NCI-H510A treated with DMSO at 0.1 percent for 48 hours (cell line): Measurements from ENCODE around the gene MRPL54.

Experiments used
- DNase-seq: peaks from one replicate; lab custom pipeline; 2025; lab: John Stamatoyannopoulos, UW

The MRPL54 gene

DNA sequence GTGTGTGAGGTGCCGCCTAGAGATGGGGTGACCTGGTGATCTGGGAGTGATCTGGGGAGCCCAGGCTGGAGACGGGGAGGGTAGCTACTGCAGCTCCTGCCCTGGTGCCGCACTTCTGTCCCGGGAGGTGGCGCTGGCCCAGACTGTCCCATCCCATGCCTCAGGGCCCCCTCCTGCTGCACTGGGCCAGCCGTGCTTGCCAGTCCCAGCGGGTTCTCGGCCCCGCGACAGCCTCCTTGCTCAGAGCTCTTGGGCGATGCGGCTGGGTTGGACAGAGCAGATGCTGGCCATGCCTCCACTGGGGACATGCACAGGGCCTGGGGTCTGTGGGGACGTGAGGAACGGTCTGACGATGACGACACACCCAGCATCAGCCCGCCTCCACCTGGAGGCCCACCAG, 7.0 kb downstream of the MRPL54 start:
- no peak for DNase-seq

DNA sequence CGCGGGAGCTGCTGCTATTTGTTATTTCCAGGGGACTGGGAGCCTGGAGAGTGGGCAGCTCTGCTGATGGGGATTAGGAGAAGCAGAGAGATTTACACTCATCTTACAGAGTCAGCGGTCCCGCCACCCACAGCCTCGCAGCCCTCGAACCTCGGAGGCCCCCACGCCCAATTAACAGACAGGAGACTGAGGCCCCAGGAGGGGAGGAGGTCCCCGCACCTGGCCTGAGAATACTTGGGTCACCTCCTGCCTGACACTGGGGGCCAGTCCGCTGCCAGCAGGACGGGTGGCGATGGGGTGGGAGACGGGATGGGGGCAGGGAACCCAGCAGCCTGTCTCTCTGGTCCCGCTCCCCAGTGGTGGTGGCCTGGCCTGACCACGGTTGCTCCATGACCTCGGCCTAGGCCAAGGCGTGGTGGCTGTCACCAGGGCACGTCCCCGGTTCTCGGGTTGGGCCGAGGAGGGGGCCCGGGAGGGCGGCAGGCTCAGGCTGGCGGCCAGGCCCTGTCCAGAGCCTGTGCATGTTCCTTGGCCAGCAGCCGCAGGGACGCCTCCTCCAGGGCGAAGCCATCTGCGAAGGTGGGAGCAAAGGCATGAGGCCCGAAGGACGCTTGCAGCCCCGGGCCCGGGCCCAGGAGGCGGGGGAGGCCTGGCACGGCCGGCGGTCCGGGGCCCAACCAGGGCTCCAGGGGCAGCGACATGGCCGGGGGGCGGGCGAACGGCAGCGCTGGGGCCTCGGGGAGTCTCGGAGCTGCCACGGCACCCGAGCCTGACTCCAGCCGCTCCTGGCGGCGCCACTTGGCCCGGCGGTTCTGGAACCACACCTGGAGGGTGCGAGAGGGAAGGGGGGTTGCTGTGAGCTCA, 7.9 kb downstream of the MRPL54 start:
- no peak for DNase-seq

DNA sequence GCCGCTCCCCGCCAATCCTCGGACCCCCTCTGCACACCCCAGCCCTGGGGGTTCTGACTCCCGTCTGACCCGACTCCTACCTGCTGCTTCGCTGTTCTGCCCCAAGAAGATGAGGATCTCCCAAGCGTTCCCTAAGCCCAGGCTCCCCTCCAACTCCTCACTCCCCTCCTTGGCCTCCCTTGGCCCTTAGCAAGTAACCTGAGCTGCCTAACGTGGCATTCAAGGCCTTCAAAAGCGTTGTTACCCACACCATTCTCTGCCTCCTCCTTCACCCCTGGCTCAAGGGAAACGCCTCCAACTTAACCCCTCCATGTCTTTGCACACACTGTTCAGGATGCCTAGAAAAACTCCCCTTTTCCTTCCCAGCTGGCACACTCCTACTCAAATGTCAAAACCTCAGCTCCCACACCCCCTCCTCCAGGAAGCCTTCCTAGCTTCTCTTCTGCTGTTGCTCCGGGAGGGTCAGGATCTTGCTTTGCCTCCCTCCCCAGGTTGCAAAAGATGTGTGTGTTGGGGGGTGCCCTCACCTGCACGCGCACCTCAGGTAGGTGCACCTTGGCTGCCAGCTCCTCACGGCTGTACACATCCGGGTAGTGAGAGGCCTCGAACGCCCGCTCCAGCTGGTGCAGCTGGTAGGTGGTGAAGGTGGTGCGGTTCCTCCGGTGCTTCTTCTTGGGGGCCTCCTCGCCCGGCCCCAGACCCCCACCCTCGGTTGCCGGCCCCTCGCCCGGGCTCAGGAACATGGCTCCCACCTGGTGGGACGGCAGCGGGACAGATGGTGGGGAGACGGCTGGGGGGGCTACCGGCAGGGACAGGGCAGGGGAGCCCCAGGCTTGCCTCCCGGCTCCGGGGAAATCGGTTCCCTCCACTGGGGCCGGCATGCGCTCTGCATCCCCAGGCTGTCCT, 8.8 kb downstream of the MRPL54 start:
- DNase-seq: no peak

DNA sequence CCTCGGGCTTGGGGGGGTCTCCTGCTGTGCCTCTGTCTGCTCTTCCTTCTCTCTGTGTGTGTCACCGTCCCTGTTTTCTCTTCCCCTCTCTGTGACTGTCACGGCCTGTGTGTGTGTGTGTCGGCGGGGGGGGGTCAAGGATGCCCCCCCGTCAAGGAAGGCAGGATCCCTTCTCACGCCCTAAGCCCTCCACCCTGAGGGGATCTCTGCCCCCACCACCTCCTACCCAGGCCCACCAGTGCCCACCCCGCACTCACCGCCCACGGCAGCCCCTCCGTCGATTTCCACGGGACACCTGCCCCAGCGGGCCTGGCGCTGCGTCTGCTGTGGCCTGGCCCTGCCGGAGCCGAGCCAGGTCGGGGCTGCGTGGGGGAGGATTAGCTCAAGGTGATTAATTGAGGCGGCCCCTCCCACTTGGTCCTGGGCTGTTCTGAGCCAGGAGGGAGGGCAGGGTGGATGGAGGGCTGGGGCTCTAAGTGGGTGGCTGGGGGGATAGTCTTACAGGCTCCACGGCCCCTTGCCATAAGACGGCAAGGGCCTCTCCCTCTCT, 9.5 kb downstream of the MRPL54 start, which contains the start of gene RAX2:
RAX2 (minus strand) TSS at position 323 of the 550 bp plus-strand sequence. CDS start 486 bp downstream, outside the sequence.
- DNase-seq: no peak

DNA sequence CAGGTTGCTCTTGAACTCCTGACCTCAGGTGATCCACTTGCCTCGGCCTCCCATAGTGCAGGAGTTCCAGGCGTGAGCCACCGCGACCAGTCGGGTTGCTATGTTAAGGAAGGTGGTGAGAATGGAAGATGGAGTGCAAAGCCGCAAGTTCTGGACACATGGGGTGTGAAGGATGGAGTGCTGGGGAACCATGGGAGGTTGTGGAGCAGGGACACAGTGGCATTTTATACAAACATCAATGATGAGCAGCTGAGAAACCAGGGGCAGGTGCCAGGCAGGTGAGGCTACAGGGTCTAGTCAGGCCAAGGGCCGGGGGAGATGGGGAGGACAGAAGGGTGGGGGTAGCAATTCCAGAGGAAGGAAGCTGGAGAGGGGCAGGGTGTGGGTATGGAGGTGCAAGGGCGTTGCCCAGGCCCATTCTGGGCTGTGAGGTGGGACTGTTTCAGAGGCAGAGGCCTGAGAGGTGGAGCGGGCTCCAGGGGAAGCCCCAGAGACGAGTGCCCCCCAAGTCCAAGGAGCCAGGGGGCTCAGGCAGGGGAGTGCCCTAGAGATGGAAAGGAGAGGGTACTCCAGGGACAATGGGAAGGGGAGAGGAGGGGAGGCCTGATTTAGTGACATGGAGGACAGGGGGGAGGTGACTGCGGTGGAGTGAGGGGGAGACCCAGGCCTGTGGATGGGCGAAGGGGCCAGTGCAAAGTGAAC, 11.5 kb downstream of the MRPL54 start:
- DNase-seq: no peak

DNA sequence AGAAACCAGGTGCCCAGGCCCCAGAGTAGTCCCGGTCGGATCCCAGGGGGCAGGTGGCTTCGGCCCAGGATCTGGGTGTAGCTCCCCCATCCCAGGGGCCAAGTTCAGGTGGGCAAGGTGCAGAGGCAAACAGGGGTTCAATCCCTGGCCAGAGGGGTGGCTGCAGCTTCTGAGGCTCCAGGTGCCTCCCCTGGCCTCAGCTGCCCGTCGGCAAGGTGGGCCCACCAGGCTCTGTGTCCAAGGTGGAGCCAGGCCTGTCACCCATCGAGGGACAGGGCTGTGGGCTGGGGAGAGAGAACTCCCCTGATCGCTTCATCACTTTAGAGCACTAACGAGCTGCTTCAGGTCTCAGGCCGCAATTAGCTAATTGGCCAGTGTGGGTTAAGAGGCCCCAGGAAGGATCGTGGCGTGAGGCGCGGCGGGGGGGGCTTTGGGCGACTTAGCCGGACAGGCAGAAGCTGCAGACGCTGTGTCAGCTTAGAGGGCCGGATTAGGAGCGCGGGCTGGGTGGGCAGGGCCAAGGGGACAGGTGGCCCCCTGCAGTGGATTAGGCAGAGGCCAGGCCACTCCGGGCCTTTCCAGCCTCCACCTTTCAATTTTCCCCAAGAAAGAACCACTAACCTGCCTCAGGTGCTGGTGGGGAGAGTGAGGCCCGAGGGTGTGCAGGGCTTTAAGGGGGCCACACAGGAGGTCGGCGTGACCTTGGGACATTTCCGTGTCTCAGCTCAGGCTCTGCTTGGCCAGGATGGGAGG, 12.3 kb downstream of the MRPL54 start:
- DNase-seq: no peak

DNA sequence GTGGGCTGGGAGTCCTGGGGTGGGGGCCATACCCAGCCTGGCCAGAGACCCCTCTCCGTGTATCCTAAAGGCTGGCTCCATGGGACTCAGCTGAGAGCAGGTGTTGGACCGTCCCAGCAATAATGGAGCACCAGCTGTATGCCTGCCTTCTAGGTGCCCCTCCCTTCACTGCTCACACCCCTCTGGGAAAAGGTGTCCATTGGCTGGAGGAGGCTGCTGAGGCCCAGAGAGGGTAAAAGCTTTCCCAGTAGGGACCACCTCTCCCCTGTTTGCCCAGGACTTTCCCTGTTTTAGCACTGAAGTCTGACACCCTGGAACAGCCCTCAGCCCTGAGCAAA, 12.9 kb downstream of the MRPL54 start:
- no peak for DNase-seq

DNA sequence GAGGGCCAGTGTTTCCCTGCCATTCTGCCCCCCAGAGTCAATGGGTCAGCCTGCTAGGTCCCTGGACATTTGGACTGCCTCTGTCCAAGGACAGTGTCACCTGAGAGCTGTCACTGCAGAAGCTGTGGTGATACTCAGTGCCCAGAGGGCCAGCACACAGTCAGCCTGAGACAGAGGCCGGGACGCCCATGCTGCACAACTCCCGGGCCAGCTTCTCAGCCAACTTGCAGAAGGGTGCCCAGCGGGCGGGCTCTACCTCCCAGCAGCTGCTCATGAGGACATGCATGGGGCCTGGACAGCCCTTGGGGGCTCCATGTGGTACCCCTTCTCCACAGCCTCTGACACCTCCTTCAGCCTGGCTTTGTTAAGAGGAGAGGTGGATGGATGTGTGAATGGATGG, 13.3 kb downstream of the MRPL54 start:
- no peak for DNase-seq

DNA sequence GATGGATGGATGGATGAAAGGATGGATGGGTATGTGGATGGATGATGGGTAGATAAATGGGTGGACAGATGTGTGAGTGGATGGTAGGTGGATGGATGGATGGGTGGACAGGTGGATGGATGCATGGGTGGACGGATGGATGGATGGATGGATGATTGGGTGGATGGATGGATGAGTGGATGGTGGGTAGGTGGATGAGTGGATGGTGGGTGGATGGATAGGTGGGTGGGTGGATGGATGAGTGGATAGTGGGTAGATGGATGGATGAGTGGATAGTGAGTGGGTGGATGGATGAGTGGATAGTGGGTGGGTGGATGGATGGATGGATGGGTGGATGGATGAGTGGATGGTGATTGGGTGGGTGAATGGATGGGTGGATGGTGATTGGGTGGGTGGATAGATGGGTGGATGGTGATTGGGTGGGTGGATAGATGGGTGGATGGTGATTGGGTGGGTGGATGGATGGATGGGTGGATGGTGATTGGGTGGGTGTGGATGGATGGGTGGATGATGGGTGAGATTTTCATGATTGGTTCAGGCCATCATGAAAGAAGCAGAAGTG, 14.1 kb downstream of the MRPL54 start:
- no peak for DNase-seq

DNA sequence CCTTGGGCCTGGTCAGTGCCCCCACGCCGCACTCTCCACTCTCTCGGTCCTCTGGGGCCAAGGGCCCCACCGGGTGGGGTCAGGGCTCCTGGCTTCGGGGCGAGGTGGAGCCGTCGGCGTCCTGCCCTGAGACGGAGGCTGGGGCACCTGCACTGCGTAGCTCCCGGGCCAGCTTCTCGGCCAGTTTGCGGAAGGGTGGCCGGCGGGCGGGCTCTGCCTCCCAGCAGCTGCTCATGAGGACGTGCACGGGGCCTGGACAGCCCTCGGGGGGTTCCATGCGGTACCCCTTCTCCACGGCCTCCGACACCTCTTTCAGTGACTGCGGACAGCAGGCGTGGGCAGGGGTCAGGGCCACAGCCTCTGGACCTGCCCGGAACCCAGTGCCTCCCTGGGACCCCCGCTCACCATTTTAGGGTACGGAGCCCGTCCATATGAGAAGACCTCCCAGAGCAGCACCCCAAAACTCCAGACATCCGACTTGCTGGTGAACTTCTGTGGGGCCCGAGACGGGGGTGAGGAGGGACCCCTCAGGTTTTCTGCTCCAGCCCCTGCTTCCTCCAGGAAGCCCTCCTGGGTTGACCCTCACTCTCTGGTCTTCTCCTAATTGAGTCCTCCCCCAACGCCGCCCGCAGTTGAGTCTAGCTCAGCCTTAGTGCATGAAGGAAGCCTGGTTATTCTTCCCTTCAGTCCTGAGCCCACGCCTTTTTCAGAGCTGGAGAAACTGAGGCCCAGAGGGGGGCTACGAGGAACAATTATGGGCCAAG, 15.8 kb downstream of the MRPL54 start:
- DNase-seq: no peak

DNA sequence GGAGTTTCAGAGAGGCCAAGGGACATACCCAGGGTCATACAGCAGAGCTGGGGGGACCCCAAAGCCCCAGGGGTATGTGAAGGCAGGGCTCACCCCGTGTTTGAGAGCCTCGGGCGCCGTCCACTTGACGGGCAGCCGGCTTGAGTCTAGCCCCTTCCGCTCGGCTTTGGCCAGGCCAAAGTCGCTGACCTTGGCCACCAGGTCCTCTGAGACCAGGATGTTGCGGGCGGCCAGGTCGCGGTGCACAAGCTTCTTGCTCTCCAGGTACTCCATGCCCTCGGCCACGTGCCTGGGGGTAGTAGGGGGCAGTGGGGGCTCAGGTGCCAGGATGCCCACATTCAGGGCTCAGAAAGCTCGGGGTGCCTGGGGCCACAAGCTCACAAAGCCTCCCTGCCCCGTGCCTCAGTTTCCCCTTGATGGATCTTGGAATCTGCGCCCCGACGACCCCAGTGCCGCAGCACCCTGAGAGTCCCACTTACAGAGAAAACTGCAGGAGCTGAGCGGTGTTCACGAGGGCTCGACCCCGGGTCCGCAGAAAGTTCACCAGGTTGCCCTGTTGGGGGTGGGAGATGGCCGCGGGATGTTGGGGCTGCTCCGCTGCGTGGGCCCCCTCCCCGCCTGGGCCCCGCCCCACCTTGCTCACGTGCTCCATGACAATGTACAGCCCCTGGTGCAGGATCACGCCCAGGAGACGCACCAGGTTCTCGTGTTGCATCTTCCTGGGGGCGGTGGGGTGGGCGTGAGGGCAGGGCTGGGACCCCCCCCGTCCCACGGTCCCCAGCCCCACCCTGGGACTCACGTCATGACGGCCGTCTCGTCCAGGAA, 16.6 kb downstream of the MRPL54 start:
- DNase-seq: no peak

DNA sequence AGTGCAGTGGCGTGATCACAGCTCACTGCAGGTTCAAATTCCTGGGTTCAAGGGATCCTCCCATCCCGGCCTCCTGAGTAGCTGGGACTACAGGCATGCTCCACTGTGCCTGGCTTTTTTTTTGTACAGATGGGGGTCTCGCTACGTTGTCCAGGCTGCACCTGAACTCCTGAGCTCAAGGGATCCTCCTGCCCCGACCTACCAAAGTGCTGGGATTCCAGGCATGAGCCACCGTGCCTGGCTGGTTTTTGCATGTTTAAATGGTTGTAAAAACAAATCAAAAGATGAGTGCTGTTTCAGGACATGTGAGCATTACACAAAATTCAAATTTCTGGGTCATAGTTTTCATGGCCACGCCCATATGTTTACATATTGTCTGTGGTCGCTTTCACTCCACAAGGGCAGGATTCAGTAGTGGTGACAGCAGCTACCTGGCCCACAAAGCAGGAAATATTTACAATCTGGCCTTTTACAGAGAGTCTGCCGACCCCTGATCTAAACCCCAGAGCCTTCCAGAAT, 18.4 kb downstream of the MRPL54 start:
- no peak for DNase-seq

DNA sequence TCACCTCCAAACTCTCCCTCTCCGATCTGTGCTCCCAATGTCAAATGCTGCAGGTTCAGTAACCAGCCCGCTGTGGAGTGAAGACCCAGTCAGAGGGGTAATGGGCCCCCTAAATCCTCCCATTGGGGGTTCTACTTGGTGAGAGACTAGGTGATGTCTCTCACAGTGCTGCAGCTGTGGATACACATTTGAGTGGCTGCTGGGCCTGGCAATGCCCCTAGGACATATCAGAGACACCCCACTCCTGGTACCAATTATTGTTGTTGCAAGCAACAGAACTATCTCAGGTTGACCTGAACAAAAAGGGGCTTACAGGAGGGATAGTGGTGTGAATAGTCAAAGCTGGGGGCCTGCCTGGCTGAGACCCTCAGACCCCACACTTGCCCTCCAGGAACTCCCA, 19.1 kb downstream of the MRPL54 start:
- no peak for DNase-seq

DNA sequence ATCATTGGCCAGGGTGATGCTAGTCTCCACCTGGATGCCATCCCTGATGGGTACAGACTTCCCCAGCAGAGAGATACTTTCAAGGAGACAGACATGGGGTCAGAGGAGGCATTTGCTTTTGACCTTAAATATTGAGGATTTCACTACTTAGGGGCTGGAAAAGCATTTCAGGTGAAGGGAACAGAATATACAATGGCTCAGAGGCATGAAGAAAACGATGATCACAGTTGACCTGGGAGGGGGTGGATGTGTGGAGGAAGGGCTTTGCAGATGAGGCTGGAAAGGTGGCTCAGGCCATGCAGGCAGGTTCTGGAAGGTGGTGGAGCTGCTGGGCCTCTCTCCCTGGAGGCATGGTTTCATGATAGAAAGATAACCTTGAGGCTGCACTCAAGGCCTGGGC, 19.8 kb downstream of the MRPL54 start:
- no peak for DNase-seq

DNA sequence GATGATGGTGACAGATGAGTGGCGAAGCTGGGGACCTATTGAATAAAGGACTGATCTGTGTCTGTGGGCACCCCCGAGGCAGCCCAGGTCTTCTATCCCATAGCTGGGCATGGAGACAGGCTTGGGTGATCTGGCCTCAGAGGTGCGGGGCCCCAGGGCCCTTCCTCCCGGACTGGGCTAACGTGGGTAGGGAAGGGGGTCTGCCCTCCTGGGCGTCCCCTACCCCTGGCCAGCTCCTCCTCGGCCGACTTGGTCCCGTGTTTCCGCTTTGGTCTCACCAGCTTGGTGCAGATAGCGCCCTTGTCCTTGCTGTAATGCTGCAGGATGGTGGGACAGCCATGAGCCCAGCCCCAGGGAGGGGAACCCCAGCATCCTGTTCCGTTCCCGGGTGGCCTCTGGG, 20.4 kb downstream of the MRPL54 start:
- DNase-seq: no peak

DNA sequence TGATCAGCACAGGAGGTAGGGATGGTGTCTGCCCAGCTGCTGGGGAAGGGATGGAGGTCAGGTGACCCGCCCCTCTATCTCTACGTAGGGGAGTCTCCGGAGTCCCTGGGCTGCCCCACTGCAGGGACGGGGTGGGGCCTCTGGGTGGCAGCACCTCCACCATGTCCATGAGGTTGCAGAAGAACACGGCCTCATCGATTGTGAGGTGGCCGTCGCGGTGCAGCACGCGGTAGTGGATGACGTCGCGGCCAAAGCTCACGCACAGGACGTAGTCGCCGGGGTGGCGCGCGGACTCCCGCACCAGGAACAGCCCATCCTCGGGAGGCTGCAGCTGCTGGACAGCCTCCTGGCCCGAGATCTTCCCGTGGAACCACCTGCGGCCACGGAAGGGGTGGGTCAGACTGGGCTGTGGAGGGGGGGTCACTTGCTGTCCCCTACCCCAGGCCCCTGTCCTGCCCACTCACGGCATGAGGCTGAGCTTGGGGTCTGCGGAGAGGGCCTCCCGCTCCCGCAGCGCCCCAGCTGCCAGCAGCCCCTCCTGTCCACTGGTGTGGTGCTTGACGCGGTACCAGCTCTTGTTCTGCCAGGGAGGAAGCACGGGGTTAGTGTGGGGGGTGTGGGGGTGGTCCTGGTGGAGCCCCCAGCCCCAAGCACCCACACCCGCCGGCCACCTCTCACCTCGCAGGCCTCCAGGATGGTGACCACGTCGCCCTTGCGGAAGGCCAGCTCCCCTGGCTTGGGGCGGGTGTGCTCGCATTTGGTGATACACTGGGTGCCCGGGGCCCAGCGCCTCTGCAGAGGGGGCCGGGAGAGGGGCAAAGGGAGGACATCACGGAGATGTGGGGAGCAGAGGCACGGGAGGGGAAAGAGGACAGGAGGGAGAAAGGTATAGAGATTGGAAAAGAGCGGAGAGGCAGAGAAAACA, 21.4 kb downstream of the MRPL54 start:
- no peak for DNase-seq

DNA sequence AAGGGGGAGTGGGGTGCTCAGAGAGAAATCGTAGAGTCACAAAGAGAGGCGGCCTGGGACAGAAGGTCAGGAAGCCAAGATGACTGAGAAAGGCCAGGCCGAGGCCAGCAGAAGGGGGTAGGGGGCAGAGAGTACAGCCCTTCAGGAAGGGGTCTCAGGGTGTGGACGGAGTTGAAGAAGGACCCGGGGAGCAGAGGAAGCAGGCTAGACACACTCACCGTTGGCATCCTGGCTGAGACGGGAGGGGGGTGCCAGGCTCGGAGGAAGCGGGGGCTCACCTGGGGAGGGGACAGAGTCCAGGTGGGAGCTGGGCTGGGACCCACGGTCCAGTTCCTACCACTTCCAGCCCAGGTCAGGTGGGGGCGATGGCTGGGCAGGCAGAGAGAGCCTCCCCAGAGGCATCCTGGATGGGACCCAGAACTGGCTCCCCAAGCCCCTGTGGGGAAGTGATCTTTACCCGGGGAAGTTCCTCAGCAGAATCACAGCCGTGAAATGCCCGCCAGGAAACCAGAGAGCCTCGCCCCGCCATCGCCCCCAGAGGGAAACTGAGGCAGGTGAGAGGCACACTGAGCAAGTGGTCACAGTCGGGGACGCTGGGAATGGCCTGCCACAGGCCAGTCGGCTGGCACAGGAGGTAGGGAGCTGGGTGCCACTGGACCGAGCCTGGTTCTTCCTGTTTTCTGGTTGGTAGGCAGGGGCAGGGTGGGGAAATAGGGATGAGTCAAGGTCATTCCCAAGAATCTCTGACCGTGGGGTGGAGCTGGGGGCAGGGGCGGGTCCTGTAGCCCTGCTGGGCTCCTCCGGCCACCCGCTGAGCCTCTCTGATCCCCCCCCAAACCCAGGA, 22.3 kb downstream of the MRPL54 start:
- DNase-seq: no peak
